ENCODE measurements around the gene CXXC5.

GRCh38 chr5:139702548-139702947 lies 54.4 kb downstream of the CXXC5 start:
- no peak for TF ChIP-seq CTCF (conservative IDR thresholded peaks at IDR 0.05 in 1 of 2, IDR thresholded peaks at IDR 0.05 in 1 of 2; ENCODE audit: extremely low read depth in 1 of 2, insufficient read depth in 1 of 2, low read depth in 1 of 2, low read length in 2 of 2)
- TF ChIP-seq EZH2 (IDR thresholded peaks at IDR 0.05; ENCODE audit: borderline replicate concordance, low read length) = no peak
